SIG-M5 treated with dmso at 0.1 percent for 504 hours (cell line): Measurements from ENCODE around the gene PDCD11.
"Not testable (repeated sequence)": the region's sequence is repeated elsewhere in the genome, so short reads cannot be mapped to it uniquely, and the experiment has no call there.

ENCODE experiments used
- DNase-seq: peaks from one replicate; lab custom pipeline; 2025; ENCODE audit not compliant: unreplicated experiment; lab: John Stamatoyannopoulos, UW

The PDCD11 gene

GRCh38 chr10:103396067-103396788 lies at the start of gene PDCD11, which contains the start of gene ATP5MK:
TSS of gene PDCD11 (plus strand) at chr10:103396626. CDS start at chr10:103398427, 1,801 bp downstream.
TSS of gene ATP5MK (minus strand) at chr10:103396475. CDS start at chr10:103392457, 4,018 bp downstream.
- DNase-seq: peak; percentile 99

GRCh38 chr10:103350175-103350516 lies 46.3 kb upstream of the PDCD11 start:
- DNase-seq: no peak

- DNase-seq: peak; percentile 55
These were observed 45.7 kb upstream of the PDCD11 start, which contains the start of gene PCGF6 for GRCh38 chr10:103350517-103351260. TSS of gene PCGF6 (minus strand) at chr10:103351140. CDS start at chr10:103351066, 74 bp downstream.

- no peak for DNase-seq
These were observed 43.1 kb upstream of the PDCD11 start for GRCh38 chr10:103353281-103353680.

GRCh38 chr10:103354567-103354966 lies 41.9 kb upstream of the PDCD11 start:
- not testable (repeated sequence) for DNase-seq

GRCh38 chr10:103355906-103356599 lies 40.4 kb upstream of the PDCD11 start:
- DNase-seq: no peak

- not testable (repeated sequence) for DNase-seq
These were observed 36.9 kb upstream of the PDCD11 start for GRCh38 chr10:103359493-103359892.

GRCh38 chr10:103360791-103361190 lies 35.6 kb upstream of the PDCD11 start:
- not testable (repeated sequence) for DNase-seq

- DNase-seq: no peak
These were observed 29.0 kb upstream of the PDCD11 start for GRCh38 chr10:103367379-103367781.

GRCh38 chr10:103367782-103368518 lies 28.5 kb upstream of the PDCD11 start, which contains the start of gene TAF5:
TSS of gene TAF5 (plus strand) at chr10:103367976. CDS start at chr10:103367990, 14 bp downstream.
- peak; percentile 97 for DNase-seq

GRCh38 chr10:103373544-103373943 lies 22.9 kb upstream of the PDCD11 start:
- DNase-seq: no peak

- DNase-seq: no peak
These were observed 22.2 kb upstream of the PDCD11 start for GRCh38 chr10:103374263-103374662.

GRCh38 chr10:103382769-103383168 lies 13.7 kb upstream of the PDCD11 start:
- DNase-seq: no peak

GRCh38 chr10:103394180-103394579 lies 2.2 kb upstream of the PDCD11 start:
- no peak for DNase-seq

- DNase-seq: no peak
These were observed 716 bp upstream of the PDCD11 start for GRCh38 chr10:103395754-103396066.

GRCh38 chr10:103396789-103397087 lies 312 bp downstream of the PDCD11 start:
- DNase-seq: no peak

- peak; percentile 3 for DNase-seq
These were observed 882 bp downstream of the PDCD11 start for GRCh38 chr10:103397191-103397825.

- no peak for DNase-seq
These were observed 17.1 kb downstream of the PDCD11 start for GRCh38 chr10:103413564-103413963.

- no peak for DNase-seq
These were observed 19.2 kb downstream of the PDCD11 start for GRCh38 chr10:103415581-103415980.

- DNase-seq: peak; percentile 30
These were observed 20.2 kb downstream of the PDCD11 start for GRCh38 chr10:103416436-103417147.
